ENCODE measurements around the gene CUEDC1.

DNA sequence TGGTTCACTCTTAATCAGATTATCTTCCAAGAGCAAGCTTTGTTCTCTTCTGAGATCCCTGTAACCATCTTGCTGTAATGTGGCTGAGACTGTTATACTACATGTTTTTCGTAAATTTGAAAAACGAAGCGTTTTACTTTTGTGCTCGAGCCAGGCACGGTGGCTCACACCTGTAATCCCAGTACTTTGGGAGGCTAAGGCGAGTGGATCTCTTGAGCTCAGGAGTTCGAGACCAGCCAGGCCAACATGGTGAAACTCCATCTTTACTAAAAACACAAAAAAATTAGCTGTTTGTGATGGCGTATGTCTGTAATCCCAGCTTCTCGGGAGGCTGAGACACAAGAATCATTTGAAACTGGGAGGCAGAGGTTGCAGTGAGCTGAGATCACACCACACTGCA, 7.8 kb downstream of the CUEDC1 start:
- TF ChIP-seq TAF1 (IDR thresholded peaks at IDR 0.05; ENCODE audit: borderline replicate concordance, low read depth, low read length) (no peak), POLR2AphosphoS5 (IDR thresholded peaks at IDR 0.05; ENCODE audit: low read depth, low read length) (no peak)

All from GM12892 (cell line).